Inferior parietal cortex (tissue), 1 donor: Measurements from ENCODE around the gene MTCL3.
"Not testable (repeated sequence)": the region's sequence is repeated elsewhere in the genome, so short reads cannot be mapped to it uniquely, and the experiment has no call there.

Experiments used
- DNase-seq: peaks from one replicate; pipeline ENCODE4 v3.0.0-alpha.2; 2016; ENCODE audit errors: extremely low spot score

Gene MTCL3

GRCh38 chr6:127428562-127428961 lies 90.6 kb downstream of the MTCL3 start:
- DNase-seq = not testable (repeated sequence)

- DNase-seq = no peak
Measured at GRCh38 chr6:127423921-127424320, 95.2 kb downstream of the MTCL3 start.
